GM21515 (cell line): ENCODE results near the gene CTXN2.

ENCODE experiments used
- ATAC-seq: cut with Tn5 transposase; IDR thresholded peaks from one replicate; pipeline ENCODE4 v1.9.1; 2021; ENCODE audit not compliant: unreplicated experiment

Gene CTXN2

GRCh38 chr15:48191574-48192225 lies at the start of gene CTXN2:
TSS of gene CTXN2 (plus strand) at chr15:48191665. CDS start at chr15:48201301, 9,636 bp downstream.
- ATAC-seq = no peak

GRCh38 chr15:48143856-48144255 lies 47.6 kb upstream of the CTXN2 start:
- ATAC-seq = no peak

DNA sequence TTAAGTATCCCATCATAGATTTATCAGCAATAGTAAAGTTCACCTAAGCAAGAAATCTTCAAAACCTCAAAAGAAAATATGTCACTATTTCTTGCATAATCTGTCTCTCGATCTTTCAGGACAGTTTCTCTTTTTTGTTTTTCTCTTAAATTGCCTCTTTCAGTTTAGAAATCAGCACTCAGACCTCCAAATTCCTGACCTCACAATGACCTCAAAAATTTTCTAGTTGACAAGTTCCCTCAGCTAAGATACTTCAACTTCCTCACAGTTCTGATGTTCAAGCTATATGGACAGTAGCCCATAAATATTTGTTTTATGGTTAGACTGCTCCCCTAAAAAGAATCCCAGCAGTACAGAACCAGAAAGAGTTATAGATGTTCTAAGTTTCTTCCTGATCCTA lies 46.6 kb upstream of the CTXN2 start:
- no peak for ATAC-seq

GRCh38 chr15:48145923-48146322 lies 45.5 kb upstream of the CTXN2 start:
- ATAC-seq = no peak

GRCh38 chr15:48147358-48147757 lies 44.1 kb upstream of the CTXN2 start:
- ATAC-seq = no peak

DNA sequence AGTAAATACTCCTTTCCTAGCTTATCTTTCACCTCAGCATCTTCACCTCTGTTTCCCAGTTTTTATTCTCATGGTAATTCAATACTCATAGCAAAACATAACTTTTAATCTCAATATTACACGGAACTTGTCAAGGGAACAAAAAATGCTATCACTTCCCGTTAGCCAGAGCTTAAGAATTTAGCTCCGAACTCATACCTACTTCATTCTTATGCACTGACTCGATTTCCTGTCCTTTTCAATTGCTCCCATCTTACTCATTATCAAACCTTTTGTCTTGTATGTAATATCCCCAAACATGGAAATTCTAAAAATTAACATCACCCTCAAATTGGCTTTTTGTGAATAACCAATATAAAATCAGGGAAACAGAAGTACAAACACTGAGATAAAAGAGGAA lies 41.6 kb upstream of the CTXN2 start:
- no peak for ATAC-seq

DNA sequence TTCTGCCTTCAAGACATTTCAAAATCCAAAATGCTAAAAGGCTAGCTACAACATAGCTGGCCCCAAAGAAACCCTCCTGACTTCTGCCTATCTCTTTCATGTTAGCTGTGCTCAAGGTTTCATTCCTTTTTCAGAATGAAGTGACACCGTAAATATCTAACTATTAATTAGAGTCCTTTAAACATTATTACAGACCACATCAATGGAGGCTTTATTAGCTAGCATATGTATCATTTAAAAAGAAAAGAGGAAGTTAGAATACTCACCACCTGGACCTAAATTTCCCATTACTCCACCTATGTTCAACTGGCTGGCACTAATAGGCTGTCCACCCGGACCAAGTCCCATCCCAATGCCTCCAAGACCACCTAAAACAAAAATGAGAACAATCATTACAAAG lies 37.9 kb upstream of the CTXN2 start:
- no peak for ATAC-seq

DNA sequence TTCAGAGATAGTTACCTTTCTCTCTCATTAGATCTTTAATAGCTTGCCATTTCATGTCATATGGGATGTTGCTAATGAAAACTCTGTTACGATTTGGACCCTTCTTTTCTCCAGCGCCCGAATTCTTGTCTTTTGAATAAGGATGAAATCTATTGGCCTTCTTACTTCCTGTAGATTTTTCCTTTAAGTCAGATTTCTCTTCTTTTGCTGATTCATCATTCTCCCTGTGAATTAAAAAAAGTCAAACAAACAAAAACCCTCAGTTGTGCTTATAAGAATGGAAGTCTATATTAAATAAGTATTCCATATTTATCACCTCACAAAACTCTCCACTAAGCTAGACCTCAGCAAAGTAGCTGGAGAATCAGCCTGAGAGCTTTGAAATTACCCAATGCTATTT lies 22.8 kb upstream of the CTXN2 start:
- ATAC-seq = no peak

- ATAC-seq = no peak
These were observed 20.5 kb upstream of the CTXN2 start for GRCh38 chr15:48170981-48171380.

DNA sequence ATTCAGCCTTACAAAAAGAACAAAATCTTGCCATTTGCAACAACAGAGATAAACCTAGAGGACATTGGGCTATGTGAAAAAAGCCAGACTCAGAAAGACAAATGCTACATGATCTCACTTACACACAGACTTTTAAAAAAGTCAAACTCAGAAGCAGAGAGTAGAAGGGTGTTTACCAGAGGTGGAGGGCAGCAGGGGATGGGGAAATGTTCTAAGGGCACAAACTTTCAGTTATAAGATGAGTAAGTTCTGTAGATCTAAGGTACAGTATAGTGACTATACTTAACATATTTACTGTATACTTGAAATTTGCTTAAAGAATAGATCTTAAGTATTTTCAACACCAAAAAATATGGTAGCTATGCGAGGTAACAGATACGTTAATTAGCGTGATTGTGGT lies 16.3 kb upstream of the CTXN2 start:
- no peak for ATAC-seq

DNA sequence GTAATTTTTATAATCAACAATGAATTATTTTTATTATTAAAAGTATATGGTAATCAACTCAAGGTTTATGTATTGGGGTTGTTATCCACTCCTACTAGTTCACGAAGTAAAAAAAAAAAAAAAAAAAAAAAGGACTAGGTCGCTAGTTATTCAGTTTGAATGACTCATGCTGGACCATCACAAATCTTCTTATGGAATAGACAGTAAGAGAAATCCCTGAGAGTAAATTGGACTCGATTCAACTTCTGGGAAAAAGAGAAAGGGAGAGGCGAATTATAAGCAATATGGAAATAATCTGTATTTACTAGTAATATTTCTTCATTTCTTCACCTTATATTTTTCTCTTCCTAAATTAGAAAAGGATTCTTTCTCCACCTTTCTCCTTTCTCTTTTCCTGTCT lies 15.4 kb upstream of the CTXN2 start:
- ATAC-seq = no peak

GRCh38 chr15:48176957-48177356 lies 14.5 kb upstream of the CTXN2 start:
- no peak for ATAC-seq

DNA sequence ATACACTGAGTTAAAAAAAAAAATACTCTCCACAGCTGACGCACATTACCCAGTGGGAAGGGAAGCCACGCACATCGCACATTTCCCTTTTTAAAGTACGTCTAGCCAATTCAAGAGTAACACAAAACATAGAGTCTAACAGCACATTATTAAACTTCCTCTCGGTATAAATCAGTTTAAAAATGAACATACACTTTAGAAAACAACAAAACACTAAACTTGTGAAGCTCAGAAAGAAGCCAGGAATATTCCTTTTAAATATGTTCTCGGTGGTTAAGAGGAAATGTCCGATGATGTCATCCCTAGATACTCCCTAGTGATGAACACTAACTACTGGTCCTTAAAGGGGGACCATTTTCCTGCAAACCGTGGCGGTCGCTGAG lies 14.1 kb upstream of the CTXN2 start:
- peak; percentile 63 for ATAC-seq

DNA sequence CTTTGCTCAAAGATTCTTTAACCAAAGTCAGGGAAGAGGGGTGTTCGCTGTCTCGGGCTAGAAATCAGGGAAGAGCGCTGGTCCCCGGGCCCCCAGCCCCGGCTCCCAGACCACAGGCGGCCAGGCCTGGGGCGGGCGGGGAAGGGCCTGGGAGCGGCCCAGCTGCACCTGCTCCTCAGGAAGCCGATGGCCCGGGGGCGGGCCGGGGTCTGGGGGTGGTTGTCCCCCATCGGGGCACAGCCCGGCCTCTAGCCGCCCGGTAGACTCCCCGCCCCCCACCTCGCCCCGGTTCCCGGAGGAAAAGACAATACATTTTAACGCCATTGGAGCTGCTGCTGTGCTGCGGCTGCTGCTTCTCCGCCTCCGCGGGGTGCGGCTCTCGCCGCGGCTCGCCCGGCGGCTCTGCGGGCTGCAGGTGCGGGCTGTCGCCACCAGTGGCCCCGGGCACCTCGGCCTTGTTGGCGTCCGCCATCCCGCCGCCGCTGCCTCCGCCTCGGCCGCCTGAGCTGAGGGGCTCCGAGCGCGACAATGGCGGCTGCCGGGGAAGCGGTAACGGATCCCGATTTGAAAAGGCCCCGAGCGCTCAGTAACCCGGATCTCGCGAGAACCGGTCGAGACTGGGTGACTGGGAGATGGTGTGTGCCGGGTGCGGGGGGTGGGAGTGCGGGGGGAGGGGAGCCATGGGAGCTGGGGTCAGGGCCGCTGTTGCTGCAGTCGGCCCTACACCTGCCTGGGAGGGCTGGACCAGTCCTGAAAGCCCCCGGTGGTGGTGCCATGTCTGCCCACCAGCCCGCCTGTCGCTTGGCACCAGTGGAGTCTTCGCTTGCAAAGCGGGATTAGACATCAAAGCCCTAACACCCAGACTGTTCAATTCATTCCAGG lies 13.5 kb upstream of the CTXN2 start, which contains the start of gene MYEF2:
MYEF2 (minus strand) TSS at position 530 of the 882 bp plus-strand sequence; CDS start at position 472, 58 bp downstream.
- ATAC-seq = peak; percentile 76

- ATAC-seq = no peak
These were observed 12.9 kb upstream of the CTXN2 start for GRCh38 chr15:48178648-48178931.

- no peak for ATAC-seq
These were observed 8.7 kb upstream of the CTXN2 start for GRCh38 chr15:48182749-48183148.

GRCh38 chr15:48185529-48185928 lies 5.9 kb upstream of the CTXN2 start:
- ATAC-seq = no peak

- no peak for ATAC-seq
These were observed 5.2 kb upstream of the CTXN2 start for GRCh38 chr15:48186271-48186670.

DNA sequence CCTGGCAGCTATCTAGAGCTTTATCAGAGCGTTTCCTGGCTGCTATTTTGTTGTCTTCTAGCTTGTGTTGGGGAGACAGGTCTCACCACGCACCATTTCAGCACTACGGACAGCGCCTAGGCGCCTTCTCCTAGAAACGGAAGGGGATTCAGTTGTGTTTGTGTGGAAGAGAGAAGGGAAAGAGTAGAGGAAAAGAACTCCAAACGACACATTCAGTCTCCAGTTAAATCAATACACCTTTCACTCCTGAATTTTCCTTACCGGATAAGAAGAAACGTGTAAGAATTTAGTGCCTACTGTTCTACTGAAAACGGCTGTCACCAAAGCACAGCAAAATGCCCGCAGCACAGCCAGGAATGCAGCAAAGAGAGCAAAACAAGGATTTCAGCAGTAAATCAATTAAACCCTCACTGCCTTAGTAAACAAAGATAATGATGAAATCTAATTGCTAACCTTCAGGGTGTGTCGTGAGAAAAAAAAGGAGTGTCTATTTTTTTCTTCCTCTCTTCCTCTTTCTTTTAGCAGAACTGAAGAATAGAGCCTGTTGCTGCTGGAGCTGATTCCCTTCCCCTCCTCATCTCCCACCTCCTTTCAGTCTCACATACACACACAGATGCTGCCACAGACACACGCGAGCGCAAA lies 412 bp upstream of the CTXN2 start:
- no peak for ATAC-seq

- no peak for ATAC-seq
These were observed 10.6 kb downstream of the CTXN2 start for GRCh38 chr15:48202068-48202467.

DNA sequence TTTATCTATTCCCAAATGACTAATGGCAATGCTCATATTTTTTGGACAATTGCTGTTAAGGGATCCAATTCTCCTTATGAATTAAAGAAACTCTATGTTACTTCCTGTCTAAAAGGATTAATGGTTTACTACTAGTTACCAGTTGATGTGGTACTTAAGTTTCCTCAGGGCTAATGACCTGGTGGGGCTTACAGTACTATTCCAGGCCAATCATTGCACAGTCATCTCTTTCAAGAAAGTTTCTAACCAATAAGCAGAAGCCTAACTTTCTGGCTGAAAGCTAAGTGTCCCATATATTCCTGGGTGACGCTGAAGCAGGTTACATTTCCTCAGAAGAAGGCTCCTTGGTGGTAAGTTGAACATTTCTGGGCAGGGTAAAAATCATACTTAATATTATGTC lies 14.5 kb downstream of the CTXN2 start, which contains the start of gene SLC12A1:
SLC12A1 (plus strand) TSS at position 322 of the 400 bp plus-strand sequence. CDS start 1,418 bp downstream, outside the sequence.
- no peak for ATAC-seq

DNA sequence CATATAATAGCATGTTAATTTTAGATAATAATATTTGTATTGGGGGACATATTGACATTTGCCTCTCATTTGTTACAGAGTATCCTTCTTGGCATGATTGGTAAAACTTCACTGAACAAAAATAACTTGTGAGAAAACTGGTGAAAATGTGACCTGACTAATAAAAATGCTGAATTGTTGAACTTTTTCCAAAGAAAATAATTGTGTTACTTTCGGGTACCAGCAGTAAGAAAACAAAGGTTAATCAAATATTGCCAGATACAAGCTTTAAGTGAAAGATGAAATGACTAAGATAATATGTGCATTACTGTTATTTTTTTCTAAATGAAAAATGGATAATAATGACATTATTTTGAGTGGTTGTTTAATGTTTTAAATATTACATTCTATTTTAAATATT lies 29.8 kb downstream of the CTXN2 start:
- ATAC-seq = no peak
